NCI-H1436 treated with DMSO at 0.1 percent for 48 hours (cell line): ENCODE results near the gene SMG7.

Experiments
- DNase-seq: peaks from one replicate; lab custom pipeline; 2025; lab: John Stamatoyannopoulos, UW

The SMG7 gene

GRCh38 chr1:183467687-183468086, 4.6 kb upstream of the SMG7 start:
- DNase-seq = no peak

DNA sequence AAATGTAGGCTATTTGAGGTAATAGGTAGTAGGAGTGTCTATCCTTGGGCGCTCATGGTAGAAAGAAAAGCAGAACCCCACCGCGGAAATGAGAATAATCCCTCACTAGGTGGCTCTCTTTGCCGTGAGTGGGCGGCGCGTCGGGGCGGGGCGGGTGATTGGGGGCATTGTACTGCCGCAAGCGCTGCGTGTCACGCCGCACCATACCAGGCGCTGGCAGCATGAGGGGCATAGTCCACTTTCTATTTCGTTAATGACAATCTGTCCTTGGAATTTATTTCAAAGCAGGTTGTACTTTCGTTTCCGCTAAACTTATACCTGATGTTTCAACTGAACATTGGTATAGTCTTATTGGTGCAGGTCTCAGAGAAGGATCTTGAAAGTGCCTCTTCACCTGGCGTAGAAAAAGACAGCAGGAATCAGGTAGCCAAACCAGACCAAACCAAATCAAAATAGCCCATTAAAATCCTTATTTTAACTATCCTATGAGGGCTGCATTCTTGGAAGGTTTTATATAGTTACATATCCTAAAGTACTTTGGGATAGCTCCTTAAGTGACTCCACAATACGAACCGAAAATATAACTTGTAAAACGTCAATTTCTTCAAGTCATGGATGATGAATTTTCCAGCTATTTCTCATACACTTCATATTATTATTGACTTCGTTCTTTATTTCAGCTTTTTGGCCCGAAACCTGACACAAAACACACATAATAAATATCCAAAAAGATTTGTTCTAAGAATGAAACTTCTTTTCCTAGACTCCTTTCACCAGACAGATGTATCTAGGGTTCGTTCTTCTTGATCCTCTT, 1.9 kb upstream of the SMG7 start:
- DNase-seq = peak; percentile 38

DNA sequence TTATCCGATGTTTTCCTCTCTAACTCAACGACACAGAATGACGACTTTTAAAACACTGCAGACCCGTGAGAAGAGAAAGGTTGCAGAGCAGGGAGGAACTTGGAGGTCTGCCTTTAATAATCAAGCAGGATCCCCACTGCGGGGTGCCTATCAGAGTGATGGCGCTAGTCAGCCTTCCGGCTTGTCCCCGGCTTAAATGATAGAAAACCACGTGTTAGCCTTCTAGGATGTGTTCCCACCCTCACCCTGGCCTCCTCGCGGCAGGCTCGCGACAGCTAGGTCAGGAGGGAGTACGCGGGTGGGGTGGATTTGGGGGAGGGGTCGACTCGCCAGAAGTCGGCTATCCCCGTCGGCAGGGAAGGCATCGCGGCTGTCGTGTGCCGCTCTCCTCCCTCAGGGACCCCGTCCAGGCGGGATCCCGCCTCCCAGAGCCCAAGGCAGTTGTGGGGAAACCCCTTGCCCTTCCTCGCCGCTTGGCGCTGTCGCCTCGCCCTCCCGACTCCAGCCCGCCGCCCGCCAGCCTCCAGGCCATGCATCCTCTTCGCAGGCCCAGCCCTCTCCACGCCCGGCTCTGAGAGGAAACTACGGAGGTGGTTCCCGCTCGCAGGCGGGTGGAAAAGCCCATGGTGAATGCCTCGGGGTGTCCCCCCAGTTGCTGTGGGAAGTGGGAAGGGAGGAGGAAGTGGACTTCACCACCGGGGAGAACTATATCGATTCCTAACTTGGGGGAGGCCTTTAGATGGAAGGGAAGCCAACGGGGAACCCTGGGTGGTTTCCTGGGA, 1.1 kb upstream of the SMG7 start:
- DNase-seq = peak; percentile 41

- DNase-seq = peak; percentile 84
Observed at GRCh38 chr1:183471743-183472487, 384 bp upstream of the SMG7 start.

GRCh38 chr1:183473217-183473536, 878 bp downstream of the SMG7 start:
- no peak for DNase-seq

GRCh38 chr1:183476081-183476480, 3.8 kb downstream of the SMG7 start:
- no peak for DNase-seq

DNA sequence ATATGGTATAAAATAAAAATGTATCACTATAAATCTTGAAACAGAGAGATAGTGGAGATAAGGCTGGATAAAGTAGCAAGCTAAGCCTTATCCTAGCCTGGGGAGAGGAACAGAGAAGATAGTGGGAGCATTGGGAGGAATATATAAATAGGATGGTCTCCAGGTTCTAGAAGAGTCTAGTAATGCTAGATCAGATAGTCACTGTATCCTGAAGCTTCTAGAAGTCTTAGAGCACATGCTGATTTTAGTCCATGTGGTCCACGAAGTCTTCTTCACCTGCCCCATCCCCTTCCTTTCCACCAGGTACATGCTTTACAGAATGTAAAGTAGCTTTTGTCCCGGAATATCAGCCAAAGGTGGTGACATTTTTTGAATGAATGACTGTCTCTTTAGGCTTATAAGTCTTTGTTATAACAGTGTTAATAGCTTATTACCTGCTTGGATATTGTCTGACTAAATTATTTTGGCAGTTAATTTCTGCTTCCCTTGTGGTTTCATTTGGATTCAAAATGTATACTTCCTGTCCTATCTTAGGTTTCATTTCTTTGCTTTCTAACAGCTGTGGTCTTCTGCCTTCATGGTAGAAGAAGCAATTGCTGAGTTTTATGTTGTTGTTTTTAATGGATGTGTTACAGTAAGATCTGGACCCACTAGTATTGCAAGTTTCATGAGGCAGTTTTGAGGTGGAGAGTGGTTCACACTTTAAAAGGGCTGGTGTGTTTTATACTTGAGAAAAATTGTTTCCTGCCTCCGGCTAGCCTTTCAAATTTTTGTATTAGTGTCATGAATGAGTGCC, 5.9 kb downstream of the SMG7 start:
- DNase-seq = no peak

DNA sequence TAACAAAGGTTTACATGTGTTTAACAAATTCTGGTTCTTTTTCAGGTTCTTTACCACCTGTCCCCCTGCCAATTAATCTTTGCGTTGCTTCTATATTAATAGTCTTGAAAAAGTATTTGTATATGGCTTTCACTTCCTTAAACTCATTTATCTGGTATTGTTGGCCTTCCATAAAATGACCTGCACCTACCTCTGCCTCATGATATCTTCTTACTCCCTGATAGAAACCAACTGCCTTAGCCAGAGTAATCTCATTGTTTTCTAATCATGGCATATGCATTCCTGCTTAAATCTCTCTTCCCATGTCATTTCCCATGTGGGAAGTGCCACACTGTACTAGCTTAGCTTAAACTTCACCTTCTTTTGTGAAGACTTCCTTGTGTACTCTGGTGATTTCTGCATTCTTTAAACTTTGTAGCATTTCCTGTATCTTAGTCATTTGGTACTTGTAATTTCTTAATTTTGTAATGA, 8.7 kb downstream of the SMG7 start:
- DNase-seq = no peak

GRCh38 chr1:183483224-183483623, 10.9 kb downstream of the SMG7 start:
- no peak for DNase-seq

DNA sequence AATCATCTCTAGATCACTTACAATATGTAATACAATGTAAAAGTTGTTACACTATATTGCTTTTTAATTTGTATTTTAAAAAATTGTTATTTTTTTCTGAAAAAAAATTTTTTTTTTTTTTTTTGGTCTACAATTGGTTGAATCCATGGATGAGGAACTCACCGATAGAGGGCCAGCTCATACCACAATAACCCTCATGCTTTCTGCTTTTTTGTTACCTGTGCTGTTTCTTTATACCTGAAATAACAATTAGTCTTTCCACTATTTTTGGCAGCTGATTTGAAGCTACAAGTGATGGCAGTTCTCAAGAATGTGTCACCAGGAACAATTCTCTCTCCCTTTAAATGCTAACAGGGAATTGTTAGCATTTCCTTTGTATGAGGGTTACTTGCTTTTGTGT, 12.0 kb downstream of the SMG7 start:
- DNase-seq = no peak

GRCh38 chr1:183484851-183485250, 12.6 kb downstream of the SMG7 start:
- no peak for DNase-seq

GRCh38 chr1:183487674-183488442, 15.6 kb downstream of the SMG7 start:
- DNase-seq = no peak

- DNase-seq = no peak
Observed at GRCh38 chr1:183490932-183491331, 18.6 kb downstream of the SMG7 start.

DNA sequence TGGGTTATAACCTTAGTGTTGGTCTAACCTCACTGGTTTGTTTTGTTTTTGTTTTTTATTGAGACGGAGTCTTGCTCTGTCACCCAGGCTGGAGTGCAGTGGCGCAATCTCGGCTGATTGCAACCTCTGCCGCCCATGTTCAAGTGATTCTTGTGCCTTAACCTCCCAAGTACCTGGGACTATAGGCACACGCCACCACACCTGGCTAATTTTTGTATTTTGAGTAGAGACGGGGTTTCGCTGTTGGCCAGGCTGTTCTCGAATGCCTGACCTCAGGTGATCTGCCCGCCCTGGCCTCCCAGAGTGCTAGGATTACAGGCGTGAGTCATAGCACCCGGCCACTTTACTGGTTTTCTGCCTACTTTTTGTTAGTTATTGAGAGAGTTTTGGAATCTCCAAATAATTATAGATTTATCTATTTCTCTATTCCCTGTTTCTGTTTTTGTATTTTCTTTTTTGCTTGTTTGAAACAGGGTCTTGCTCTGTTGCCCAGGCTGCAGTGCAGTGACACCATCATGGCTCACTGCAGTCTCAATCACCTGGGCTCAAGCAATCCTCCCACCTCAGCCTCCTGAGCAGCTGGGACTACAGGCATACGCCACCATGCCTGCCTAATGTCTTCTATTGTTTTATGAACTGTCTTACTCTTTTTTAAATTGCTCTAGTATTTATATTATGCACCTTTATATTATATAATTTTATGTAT, 21.4 kb downstream of the SMG7 start:
- no peak for DNase-seq

GRCh38 chr1:183495420-183495819, 23.1 kb downstream of the SMG7 start:
- DNase-seq = no peak

GRCh38 chr1:183497218-183497617, 24.9 kb downstream of the SMG7 start:
- no peak for DNase-seq

DNA sequence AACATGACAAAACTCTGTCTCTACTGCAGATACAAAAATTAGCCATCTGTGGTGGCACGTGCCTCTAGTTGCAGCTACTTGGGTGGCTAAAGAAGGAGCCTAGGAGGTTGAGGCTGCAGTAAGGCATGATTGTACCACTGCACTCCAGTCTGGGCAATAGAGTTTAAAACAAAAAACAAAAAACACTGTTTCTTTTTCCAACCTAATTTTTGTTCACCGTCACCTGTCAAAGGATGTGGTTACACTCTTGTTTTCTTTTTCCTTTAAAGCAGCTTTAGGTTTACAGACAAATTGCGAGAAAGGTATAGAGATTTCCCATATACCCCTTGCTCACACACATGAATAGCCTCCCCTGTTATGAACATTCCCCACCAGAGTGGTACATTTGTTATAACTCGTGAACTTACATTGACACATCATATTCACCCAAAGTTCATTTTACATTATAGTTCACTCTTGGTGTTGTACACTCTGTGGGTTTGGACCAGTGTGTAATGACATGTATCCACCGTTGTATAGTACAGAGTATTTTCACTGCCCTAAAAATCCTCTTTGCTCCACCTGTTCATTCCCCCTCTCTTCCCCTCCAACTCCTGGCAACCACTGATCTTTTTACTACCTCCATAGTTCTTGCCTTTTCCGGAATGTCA, 26.2 kb downstream of the SMG7 start:
- no peak for DNase-seq

DNA sequence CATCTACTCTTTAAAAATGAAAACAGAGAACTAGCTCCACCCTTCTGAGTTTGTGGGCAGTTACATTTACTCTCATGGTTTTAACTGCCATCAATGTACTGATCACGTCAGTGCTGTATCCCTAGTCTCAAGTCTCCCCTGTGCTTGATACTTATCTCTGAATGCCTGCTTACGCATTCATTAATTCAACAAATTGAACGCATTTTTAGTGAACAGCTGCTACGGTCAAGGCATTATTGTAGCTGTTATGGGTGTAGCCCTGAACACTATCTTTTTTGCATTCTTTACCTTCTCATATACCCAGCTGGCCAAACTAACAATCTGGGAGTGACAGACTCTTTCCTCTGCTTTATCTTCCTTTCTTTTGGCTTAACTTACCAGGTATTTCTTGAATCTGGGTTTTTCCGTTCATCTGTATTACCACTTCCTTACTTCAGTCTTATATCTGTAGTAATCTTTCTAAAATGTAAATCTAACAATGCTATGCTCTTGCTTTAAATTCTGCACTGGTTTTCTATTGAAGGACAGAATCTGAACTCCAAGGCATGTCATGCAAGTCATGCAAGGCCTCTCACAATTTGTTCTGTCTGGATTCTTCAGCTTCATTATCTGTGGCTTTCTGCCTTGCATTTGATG, 33.3 kb downstream of the SMG7 start:
- DNase-seq = no peak

DNA sequence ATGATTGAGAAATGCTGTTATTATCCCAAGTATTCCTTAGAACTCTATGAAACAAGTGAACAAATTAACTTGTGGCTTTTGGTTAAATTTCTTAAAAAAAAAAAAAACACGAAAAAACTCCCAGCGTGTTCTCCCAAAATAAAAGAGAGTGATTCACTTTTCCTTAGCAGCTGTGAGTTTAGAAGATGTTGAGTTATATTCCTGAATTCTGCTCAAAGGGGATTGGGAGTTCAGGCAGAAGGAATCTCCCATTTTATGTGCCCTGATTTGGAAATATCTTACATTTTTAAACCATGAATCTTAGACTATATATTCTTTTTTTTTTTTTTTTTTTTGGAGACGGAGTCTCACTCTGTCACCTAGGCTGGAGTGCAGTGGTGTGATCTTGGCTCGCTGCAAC, 34.3 kb downstream of the SMG7 start:
- no peak for DNase-seq
